SU-DHL-6 (cell line): ENCODE measurements around the gene SCD5.

Source experiments
- H2AFZ ChIP-seq: fragments of 200-600 bp; sonication (generic); 2 replicates; pipeline ENCODE4 v1.6.1; 2014; ENCODE audit warnings: low read depth, mild to moderate bottlenecking, moderate library complexity, mixed read lengths, antibody characterized with exemption, low read length; ENCODE audit not compliant: severe bottlenecking
- H3F3A ChIP-seq: fragments of 200-600 bp; shearing (Covaris generic); 2 replicates; pipeline ENCODE4 v1.6.0; 2016; ENCODE audit warnings: antibody characterized with exemption, mild to moderate bottlenecking; ENCODE audit not compliant: insufficient read depth
- H3K27ac ChIP-seq: fragments of 200-600 bp; sonication (generic); 2 replicates; pipeline ENCODE4 v1.5.1; 2016; ENCODE audit warnings: low read depth, mild to moderate bottlenecking, low read length, moderate library complexity, mixed read lengths
- H3K27me3 ChIP-seq: fragments of 200-600 bp; sonication (generic), shearing (Covaris generic); 2 replicates; pipeline ENCODE4 v1.6.0; 2014; ENCODE audit warnings: mild to moderate bottlenecking, low read length
- H3K36me3 ChIP-seq: fragments of 200-600 bp; sonication (generic); 2 replicates; pipeline ENCODE4 v1.6.1; 2014; ENCODE audit warnings: mild to moderate bottlenecking, low read length, mixed read lengths
- H3K4me2 ChIP-seq: fragments of 300-600, 200-600 bp; shearing (Covaris generic), sonication (generic); 2 replicates; pipeline ENCODE4 v1.6.0; 2014; ENCODE audit warnings: low read length, low read depth, mild to moderate bottlenecking; ENCODE audit not compliant: poor library complexity, severe bottlenecking
- H3K4me3 ChIP-seq: fragments of 200-600 bp; sonication (generic); 2 replicates; pipeline ENCODE4 v1.5.1; 2014; ENCODE audit warnings: antibody characterized with exemption, low read length, mild to moderate bottlenecking, mixed read lengths; ENCODE audit not compliant: insufficient read depth, poor library complexity, severe bottlenecking
- H3K79me2 ChIP-seq: fragments of 200-600 bp; sonication (generic); 2 replicates; pipeline ENCODE4 v1.6.1; 2014; ENCODE audit warnings: mild to moderate bottlenecking, low read length, moderate library complexity; ENCODE audit not compliant: insufficient read depth
- H3K9ac ChIP-seq: fragments of 200-600 bp; sonication (generic); 2 replicates; pipeline ENCODE4 v1.7.0; 2014; ENCODE audit warnings: mild to moderate bottlenecking, low read length
- H3K9me2 ChIP-seq: fragments of 200-600 bp; sonication (generic); replicated peaks from 2 replicates; pipeline ENCODE4 v1.6.1; 2014; ENCODE audit warnings: low read length; ENCODE audit not compliant: insufficient read depth
- H3K9me3 ChIP-seq: fragments of 200-600 bp; sonication (generic); 2 replicates; pipeline ENCODE4 v1.6.1; 2014; ENCODE audit warnings: low read length, mixed read lengths; ENCODE audit not compliant: insufficient read depth
- H4K20me1 ChIP-seq: fragments of 200-600 bp; sonication (generic); 2 replicates; pipeline ENCODE4 v1.6.1; 2014; ENCODE audit warnings: low read depth, mild to moderate bottlenecking, antibody characterized with exemption, low read length, moderate library complexity, mixed read lengths
- CTCF ChIP-seq: fragments of 200-600 bp; sonication (generic); IDR thresholded peaks from one replicate; pipeline ENCODE4 v1.5.1; 2017; ENCODE audit warnings: antibody characterized with exemption, mild to moderate bottlenecking, low read length, moderate library complexity; ENCODE audit not compliant: insufficient read depth, poor library complexity, severe bottlenecking
- EZH2phosphoT487 ChIP-seq: fragments of 200-600 bp; sonication (generic), shearing (Covaris generic); conservative IDR thresholded peaks from 2 replicates; pipeline ENCODE4 v1.6.1; 2018; ENCODE audit warnings: mild to moderate bottlenecking, antibody characterized with exemption, low read length, moderate library complexity, mixed read lengths

The SCD5 gene

GRCh38 chr4:82721819-82722423 is 76.7 kb downstream of the SCD5 start:
- H3K27ac ChIP-seq = no peak overlapping the region
- no peak for TF ChIP-seq EZH2phosphoT487
- peak; percentile 22 for TF ChIP-seq CTCF
- H4K20me1 ChIP-seq = no peaks in the 10 kb centered on the region
- H3K27me3 ChIP-seq = no peaks in the 10 kb centered on the region
- H3K36me3 ChIP-seq = no peaks in the 10 kb centered on the region
- H3K4me2 ChIP-seq = no peak overlapping the region
- no peaks in the 10 kb centered on the region for H3K9me3 ChIP-seq
- no peak overlapping the region for H3K4me3 ChIP-seq
- H3K9me2 ChIP-seq = no peaks in the 10 kb centered on the region
- no peak overlapping the region for H3K9ac ChIP-seq
- H3K79me2 ChIP-seq = no peaks in the 10 kb centered on the region
- H2AFZ ChIP-seq = no peak overlapping the region
- H3F3A ChIP-seq = no peaks in the 10 kb centered on the region

- Histone ChIP-seq H3K9ac (no peak overlapping the region), H3K9me3 (no peaks in the 10 kb centered on the region), H3K27ac (no peak overlapping the region), H3K4me2 (no peak overlapping the region), H3K9me2 (no peaks in the 10 kb centered on the region), H3K27me3 (no peaks in the 10 kb centered on the region), H3F3A (no peaks in the 10 kb centered on the region), H3K79me2 (no peaks in the 10 kb centered on the region), H4K20me1 (no peaks in the 10 kb centered on the region), H2AFZ (no peak overlapping the region), H3K4me3 (no peak overlapping the region), H3K36me3 (no peaks in the 10 kb centered on the region)
- no peak for TF ChIP-seq EZH2phosphoT487
These were observed 80.2 kb downstream of the SCD5 start for GRCh38 chr4:82718162-82718940.

GRCh38 chr4:82715731-82716617 is 82.6 kb downstream of the SCD5 start:
- no peak overlapping the region for H3K27ac ChIP-seq

More at GRCh38 chr4:82715731-82716617, 82.6 kb downstream of the SCD5 start:
- H3K9ac ChIP-seq = no peak overlapping the region
- H3K9me2 ChIP-seq = no peaks in the 10 kb centered on the region
- H3F3A ChIP-seq = no peaks in the 10 kb centered on the region
- no peaks in the 10 kb centered on the region for H4K20me1 ChIP-seq
- no peak overlapping the region for H3K4me3 ChIP-seq
- no peak overlapping the region for H3K4me2 ChIP-seq
- H3K79me2 ChIP-seq = no peaks in the 10 kb centered on the region
- no peaks in the 10 kb centered on the region for H3K36me3 ChIP-seq
- no peaks in the 10 kb centered on the region for H3K27me3 ChIP-seq
- TF ChIP-seq CTCF = no peak
- no peak for TF ChIP-seq EZH2phosphoT487
- no peak overlapping the region for H2AFZ ChIP-seq
- H3K9me3 ChIP-seq = no peaks in the 10 kb centered on the region
